H1 (cell line): ENCODE measurements around the gene DCUN1D2. TPM values are rescaled to one million over a fixed set of nuclear protein-coding genes. Genes with fewer than 3 reads are reported as not detected.

ENCODE experiments used
- CTCF ChIA-PET: fragments of 300-600 bp; sonication (Branson Sonifier 250); formaldehyde crosslinking; loops from one replicate; lab custom pipeline; 2021; ENCODE audit not compliant: partially characterized antibody; lab: Charles Lee
- POLR2A ChIA-PET: fragments of 300-600 bp; sonication (Branson Sonifier 250); formaldehyde crosslinking; loops from one replicate; lab custom pipeline; 2021; ENCODE audit warnings: inconsistent platforms; ENCODE audit not compliant: partially characterized antibody; lab: Charles Lee
- DNase-seq, 2 experiments: peaks; one replicate each; pipeline versions ENCODE4 v3.0.0 to v3.0.0-alpha.2; 2010 to 2022; ENCODE audit warnings: low spot score in 2 of 2, low read depth in 1 of 2, mixed read lengths in 1 of 2
- FAIRE-seq: peaks from 2 replicates; lab custom pipeline; 2011; peaks lifted over from hg19 to GRCh38; lab: Jason Lieb, UNC
- H2AFZ ChIP-seq: 2 replicates; pipeline ENCODE4 v1.8.1; 2012; ENCODE audit warnings: low read length, inconsistent platforms
- H2AK5ac ChIP-seq: 2 replicates; pipeline ENCODE4 v1.6.1; 2013; ENCODE audit warnings: low read depth, low read length
- H2BK120ac ChIP-seq: replicated peaks from 2 replicates; pipeline ENCODE3; 2013; ENCODE audit warnings: low read depth, low read length, inconsistent platforms
- H2BK12ac ChIP-seq: 2 replicates; pipeline ENCODE4 v1.6.1; 2013; ENCODE audit warnings: low read depth, low read length
- H2BK15ac ChIP-seq: 2 replicates; pipeline ENCODE4 v1.6.1; 2013; ENCODE audit warnings: low read length
- H2BK20ac ChIP-seq: 2 replicates; pipeline ENCODE4 v1.6.1; 2013; ENCODE audit warnings: low read length
- H2BK5ac ChIP-seq: 2 replicates; pipeline ENCODE4 v1.6.1; 2013; ENCODE audit warnings: low read depth, low read length
- H3K14ac ChIP-seq: 2 replicates; pipeline ENCODE4 v1.6.1; 2013; ENCODE audit warnings: inconsistent platforms; ENCODE audit not compliant: insufficient read length
- H3K18ac ChIP-seq: 2 replicates; pipeline ENCODE4 v1.6.1; 2013; ENCODE audit warnings: low read length; ENCODE audit errors: extremely low read depth
- H3K23ac ChIP-seq: 2 replicates; pipeline ENCODE4 v1.6.1; 2013; ENCODE audit warnings: inconsistent platforms; ENCODE audit not compliant: insufficient read length
- H3K23me2 ChIP-seq: 2 replicates; pipeline ENCODE4 v1.6.1; 2013; ENCODE audit warnings: low read depth, low read length
- H3K27ac ChIP-seq: 2 replicates; pipeline ENCODE4 v1.6.1; 2011; ENCODE audit warnings: low read depth, low read length, inconsistent platforms
- H3K27me3 ChIP-seq, 4 experiments: replicated peaks in 1 of 4; 1 replicate in 1 of 4; 2 replicates in 3 of 4; pipeline versions ENCODE4 v1.6.1 to v1.8.1; 2011 to 2013; ENCODE audit warnings: low read length in 3 of 4, mild to moderate bottlenecking in 3 of 4, inconsistent platforms in 2 of 4, mixed read lengths in 2 of 4, moderate library complexity in 1 of 4; ENCODE audit not compliant: control insufficient read depth in 3 of 4, insufficient read depth in 3 of 4; ENCODE audit errors: extremely low read depth in 1 of 4
- H3K36me3 ChIP-seq, 4 experiments: 2 replicates each; pipeline versions ENCODE4 v1.6.1 to v1.8.1; 2011 to 2013; ENCODE audit warnings: mild to moderate bottlenecking in 4 of 4, low read length in 3 of 4, moderate library complexity in 2 of 4, control low read depth in 1 of 4, inconsistent platforms in 1 of 4; ENCODE audit not compliant: insufficient read depth in 4 of 4, control insufficient read depth in 2 of 4
- H3K4ac ChIP-seq: replicated peaks from 2 replicates; pipeline ENCODE3; 2013; ENCODE audit warnings: low read length, low read depth, mixed read lengths, inconsistent platforms; ENCODE audit not compliant: insufficient read length
- H3K4me1 ChIP-seq, 4 experiments: replicated peaks in 1 of 4; 1 replicate in 1 of 4; 2 replicates in 3 of 4; pipeline versions ENCODE4 v1.6.1 to v1.8.1; 2011 to 2013; ENCODE audit warnings: low read length in 3 of 4, inconsistent platforms in 2 of 4, mixed read lengths in 1 of 4; ENCODE audit not compliant: insufficient read depth in 4 of 4, control insufficient read depth in 3 of 4
- H3K4me2 ChIP-seq, 2 experiments: 2 replicates each; pipeline versions ENCODE4 v1.6.1 to v1.8.1; 2011 to 2013; ENCODE audit warnings: low read depth in 2 of 2, low read length in 2 of 2, control low read depth in 1 of 2, inconsistent platforms in 1 of 2, mild to moderate bottlenecking in 1 of 2; ENCODE audit not compliant: insufficient read depth in 1 of 2
- H3K4me3 ChIP-seq, 4 experiments: fragments of 200-600, 300-600 bp in 1 of 4; sonication (generic), shearing (Covaris generic), sonication (Bioruptor Twin) in 1 of 4; 2 replicates each; pipeline versions ENCODE4 v1.5.1 to v1.8.1; 2011 to 2016; ENCODE audit warnings: low read length in 4 of 4, low read depth in 3 of 4, control low read depth in 2 of 4, inconsistent platforms in 2 of 4, mild to moderate bottlenecking in 2 of 4, mixed read lengths in 1 of 4, moderate library complexity in 1 of 4; ENCODE audit not compliant: insufficient read depth in 2 of 4; ENCODE audit errors: extremely low read depth in 1 of 4
- H3K56ac ChIP-seq: replicated peaks from 2 replicates; pipeline ENCODE3; 2013; ENCODE audit warnings: low read depth, mild to moderate bottlenecking, mixed read lengths, low read length, inconsistent platforms; ENCODE audit not compliant: insufficient read length
- H3K79me1 ChIP-seq: 2 replicates; pipeline ENCODE4 v1.6.1; 2013; ENCODE audit warnings: low read depth, low read length, control low read depth
- H3K79me2 ChIP-seq, 2 experiments: 2 replicates each; pipeline versions ENCODE4 v1.6.1 to v1.8.1; 2012 to 2013; ENCODE audit warnings: low read length in 2 of 2, mild to moderate bottlenecking in 2 of 2, inconsistent platforms in 1 of 2; ENCODE audit not compliant: insufficient read depth in 2 of 2, control insufficient read depth in 1 of 2
- H3K9ac ChIP-seq, 4 experiments: replicated peaks in 1 of 4; 1 replicate in 1 of 4; 2 replicates in 3 of 4; pipeline versions ENCODE4 v1.6.1 to v1.8.1; 2011 to 2013; ENCODE audit warnings: low read depth in 3 of 4, low read length in 3 of 4, control low read depth in 2 of 4, mild to moderate bottlenecking in 2 of 4, moderate library complexity in 2 of 4, inconsistent platforms in 1 of 4; ENCODE audit errors: extremely low read depth in 1 of 4
- H3K9me3 ChIP-seq, 2 experiments: 2 replicates each; pipeline versions ENCODE4 v1.6.1 to v1.8.1; 2012 to 2013; ENCODE audit warnings: mild to moderate bottlenecking in 2 of 2, moderate library complexity in 2 of 2, control low read depth in 1 of 2, inconsistent platforms in 1 of 2, low read depth in 1 of 2, low read length in 1 of 2, mixed read lengths in 1 of 2; ENCODE audit not compliant: insufficient read depth in 2 of 2
- H4K20me1 ChIP-seq, 2 experiments: replicated peaks in 1 of 2; 2 replicates each; pipeline versions ENCODE3 to v1.8.1; 2011 to 2013; ENCODE audit warnings: inconsistent platforms in 2 of 2, low read length in 2 of 2, mild to moderate bottlenecking in 1 of 2; ENCODE audit not compliant: insufficient read depth in 2 of 2, control insufficient read depth in 1 of 2
- H4K5ac ChIP-seq: 2 replicates; pipeline ENCODE4 v1.6.1; 2013; ENCODE audit warnings: low read length, low read depth, mixed read lengths, inconsistent platforms; ENCODE audit not compliant: insufficient read length
- H4K8ac ChIP-seq: 2 replicates; pipeline ENCODE4 v1.8.0; 2013; ENCODE audit warnings: mild to moderate bottlenecking, moderate library complexity, low read length, inconsistent platforms; ENCODE audit not compliant: insufficient read depth; ENCODE audit errors: extremely low read depth
- H4K91ac ChIP-seq: replicated peaks from 2 replicates; pipeline ENCODE3; 2013; ENCODE audit warnings: low read length, mixed read lengths, inconsistent platforms; ENCODE audit not compliant: insufficient read length
- HDAC2 ChIP-seq, 2 experiments: fragments of 300-600 bp in 1 of 2; sonication (generic) in 1 of 2; IDR thresholded peaks; 2 replicates each; pipeline ENCODE4 v1.6.1; 2011 to 2012; ENCODE audit warnings: low read depth in 2 of 2, low read length in 2 of 2, mild to moderate bottlenecking in 2 of 2, moderate library complexity in 2 of 2, borderline replicate concordance in 1 of 2, inconsistent platforms in 1 of 2
- JUND ChIP-seq: IDR thresholded peaks from 2 replicates; pipeline ENCODE4 v1.6.1; 2011; ENCODE audit warnings: mild to moderate bottlenecking, improper control_type of control experiment, low read length
- PHF8 ChIP-seq: fragments of 200-600 bp; sonication (generic); conservative IDR thresholded peaks from 2 replicates; pipeline ENCODE4 v1.7.1; 2012; ENCODE audit warnings: low read depth, mild to moderate bottlenecking, inconsistent platforms, low read length, moderate library complexity
- POLR2AphosphoS5 ChIP-seq: IDR thresholded peaks from 2 replicates; pipeline ENCODE4 v1.6.1; 2011; ENCODE audit warnings: low read depth, low read length
- SP2 ChIP-seq: IDR thresholded peaks from 2 replicates; pipeline ENCODE4 v1.6.1; 2012; ENCODE audit warnings: mild to moderate bottlenecking, low read length, inconsistent platforms
- WGBS, 2 experiments: shearing (Covaris generic) in 1 of 2; methylation state at CpG; one replicate each; pipeline versions ENCODE4 v1.1.6 to v1.1.7; 2013 to 2015; ENCODE audit warnings: low lambda C conversion rate in 2 of 2, mixed read lengths in 2 of 2, inconsistent platforms in 1 of 2, low coverage in 1 of 2, missing lambda C conversion rate in 1 of 2; ENCODE audit not compliant: insufficient replicate concordance in 2 of 2, insufficient coverage in 1 of 2, insufficient read length in 1 of 2; ENCODE audit errors: extremely low coverage in 1 of 2, missing lambda C conversion rate in 1 of 2; 5-methylcytosine and 5-hydroxymethylcytosine counted together
- polyA plus RNA-seq, 7 experiments: library from polyadenylated mRNA; depleted of rRNA in 3 of 7; stranded (reverse) in 5 of 7; unstranded in 2 of 7; fragments of >200 nt in 5 of 7; fragments of 200-250 nt in 2 of 7; gene quantifications; 1 replicate in 5 of 7; 2 replicates in 1 of 7; 4 replicates in 1 of 7; pipeline versions ENCODE4 v1.2.1 to v1.2.3, GENCODE V29; 2011 to 2013; ENCODE audit warnings: missing spikeins in 2 of 7, mixed read lengths in 2 of 7
- total RNA-seq: library from RNA; stranded (reverse); fragmentation: NEBNext Ultra II Directional; extraction: Animal tissue kit (Norgen Biotek cat#: 25700); gene quantifications from 2 replicates; pipeline ENCODE4 v1.2.1, GENCODE V29; 2021

The DCUN1D2 gene
- total and polyA plus RNA-seq, 2 of the 8 experiments (the other 6 are each of a cell fraction or from before 2014, with no cell fraction given) = 19.5 to 35.3 TPM

GRCh38 chr13:113483081-113483480 lies 7.4 kb downstream of the DCUN1D2 start:
- Histone ChIP-seq H3K56ac (no peak overlapping the region), H2BK5ac (no peak overlapping the region), H2BK12ac (no peak overlapping the region), H3K4me3 (no peak overlapping the region), H3K4ac (no peak overlapping the region), H3K9ac (no peak overlapping the region), H2BK120ac (no peak overlapping the region), H4K20me1 (peaks cover 22 to 26% of the 10 kb centered on the region in 2 experiments), H3K27ac (no peak overlapping the region), H2AFZ (no peak overlapping the region), H3K18ac (no peak overlapping the region), H2AK5ac (no peak overlapping the region), H4K5ac (no peak overlapping the region), H4K8ac (no peak overlapping the region), H3K36me3 (peaks cover 0 to 24% (median 12%) of the 10 kb centered on the region in 4 experiments; a peak in 6 of 8 replicates), H2BK15ac (no peak overlapping the region), H3K4me2 (no peak overlapping the region), H4K91ac (no peak overlapping the region), H3K23ac (no peak overlapping the region), H2BK20ac (no peak overlapping the region), H3K79me2 (peaks cover 25 to 69% of the 10 kb centered on the region in 2 experiments), H3K79me1 (peaks cover 16% of the 10 kb centered on the region), H3K27me3 (no peaks in the 10 kb centered on the region), H3K9me3 (no peaks in the 10 kb centered on the region), H3K14ac (no peak overlapping the region), H3K23me2 (no peaks in the 10 kb centered on the region), H3K4me1 (peaks cover 0 to 3% (median under 1%) of the 10 kb centered on the region in 4 experiments; a peak in 4 of 7 replicates)
- ChIA-PET CTCF (interaction anchor here (0.6 to 2.1 kb wide), 7 partner anchors 8 to 79 kb away, joined by 3 to 10 read pairs (median 5); partner anchors contain the start of gene ADPRHL1), POLR2A (interaction anchor here (1.0 to 1.6 kb wide), 3 partner anchors 8 to 17 kb away, joined by 3 to 5 read pairs (median 4); no protein-coding TSS in a partner anchor)
- TF ChIP-seq HDAC2 (IDR thresholded peaks at IDR 0.05; ENCODE audit: borderline replicate concordance in 1 of 2, low read depth in 2 of 2, low read length in 2 of 2) = no peak
- no peak for TF ChIP-seq PHF8
- TF ChIP-seq JUND = no peak
- TF ChIP-seq POLR2AphosphoS5 = no peak
- TF ChIP-seq SP2 = no peak
- 94% methylated on average over 7 of the region's 7 CpGs; no CpG with 5 or more reads in 1 of the 2 experiments for WGBS, 2 experiments
- no peak for FAIRE-seq
- DNase-seq = no peak
